CD8-positive, alpha-beta memory T cell (primary cell): Measurements from ENCODE around the gene NTRK3. TPM values are rescaled to one million over a fixed set of nuclear protein-coding genes. Genes with fewer than 3 reads are reported as not detected.

Source experiments
- CTCF ChIA-PET: fragments of 350-600 bp; sonication (Branson Sonifier 250); formaldehyde crosslinking; loops from one replicate; lab custom pipeline; 2021; ENCODE audit warnings: antibody characterized with exemption; lab: Charles Lee
- POLR2A ChIA-PET: fragments of 350-600 bp; sonication (Branson Sonifier 250); formaldehyde crosslinking; loops from one replicate; lab custom pipeline; 2021; ENCODE audit warnings: antibody characterized with exemption; lab: Charles Lee
- DNase-seq, 5 donors: peaks; one replicate each; pipeline versions ENCODE4 v3.0.0 to v3.0.0-alpha.2; 2020 to 2022; ENCODE audit warnings: mixed read lengths in 1 of 5
- H3K27ac ChIP-seq: one replicate; pipeline ENCODE4 v1.7.0; 2013; ENCODE audit warnings: low read depth, mild to moderate bottlenecking, low read length, moderate library complexity
- H3K27me3 ChIP-seq: 2 replicates; pipeline ENCODE4 v1.7.0; 2013; ENCODE audit warnings: low read length, mild to moderate bottlenecking; ENCODE audit not compliant: insufficient read depth, poor library complexity, severe bottlenecking
- H3K36me3 ChIP-seq: 2 replicates; pipeline ENCODE4 v1.7.0; 2013; ENCODE audit warnings: mild to moderate bottlenecking, low read length, moderate library complexity; ENCODE audit not compliant: insufficient read depth
- H3K4me1 ChIP-seq: 2 replicates; pipeline ENCODE4 v1.7.0; 2013; ENCODE audit warnings: mild to moderate bottlenecking, low read length, moderate library complexity; ENCODE audit not compliant: insufficient read depth
- H3K4me3 ChIP-seq: 2 replicates; pipeline ENCODE4 v1.7.0; 2013; ENCODE audit warnings: mild to moderate bottlenecking, low read length
- H3K9me3 ChIP-seq: 2 replicates; pipeline ENCODE4 v1.7.0; 2013; ENCODE audit warnings: mild to moderate bottlenecking, low read length
- H3K27ac Mint-ChIP-seq, 8 donors: one replicate each; pipeline ENCODE4 v1.8.0; 2020 to 2021; ENCODE audit warnings: mixed read lengths in 8 of 8, mild to moderate bottlenecking in 6 of 8, inconsistent platforms in 3 of 8, moderate library complexity in 3 of 8
- H3K27me3 Mint-ChIP-seq, 2 donors: one replicate each; pipeline ENCODE4 v1.8.0; 2020 to 2021; ENCODE audit warnings: mixed read lengths in 2 of 2, mild to moderate bottlenecking in 1 of 2, moderate library complexity in 1 of 2
- H3K36me3 Mint-ChIP-seq, 3 donors: one replicate each; pipeline ENCODE4 v1.8.0; 2020 to 2021; ENCODE audit warnings: mixed read lengths in 3 of 3, inconsistent platforms in 1 of 3, mild to moderate bottlenecking in 1 of 3
- H3K4me1 Mint-ChIP-seq, 3 donors: one replicate each; pipeline ENCODE4 v1.8.0; 2020 to 2021; ENCODE audit warnings: mixed read lengths in 3 of 3, inconsistent platforms in 1 of 3, mild to moderate bottlenecking in 1 of 3
- H3K4me3 Mint-ChIP-seq, 7 donors: one replicate each; pipeline ENCODE4 v1.8.0; 2020 to 2021; ENCODE audit warnings: mixed read lengths in 7 of 7, mild to moderate bottlenecking in 6 of 7, moderate library complexity in 4 of 7, inconsistent platforms in 2 of 7
- H3K9me3 Mint-ChIP-seq, 5 donors: one replicate each; pipeline ENCODE4 v1.8.0; 2020 to 2022; ENCODE audit warnings: mixed read lengths in 5 of 5, mild to moderate bottlenecking in 3 of 5, moderate library complexity in 2 of 5, inconsistent platforms in 1 of 5
- polyA plus RNA-seq: library from polyadenylated mRNA; unstranded; fragments of 300-500 nt; fragmentation: Illumina TruSeq; gene quantifications from one replicate; pipeline ENCODE4 v1.2.3, GENCODE V29; 2021
- total RNA-seq, 2 experiments: library from RNA; stranded (reverse); gene quantifications; one replicate each; pipeline ENCODE4 v1.2.3, GENCODE V29; 2021

The NTRK3 gene
- total and polyA plus RNA-seq, 3 experiments from 2014 or later: 0.26 to 0.29 TPM; not detected in 1

GRCh38 chr15:88219623-88220022, 36.9 kb downstream of the NTRK3 start:
- POLR2A ChIA-PET: no interaction called here

GRCh38 chr15:88218557-88219221, 37.9 kb downstream of the NTRK3 start:
- DNase-seq: no peak
- H3K4me3 Mint-ChIP-seq: no peak overlapping the region
- Histone ChIP-seq H3K9me3 (no peaks in the 10 kb centered on the region), H3K4me1 (no peaks in the 10 kb centered on the region), H3K36me3 (no peaks in the 10 kb centered on the region), H3K27me3 (no peaks in the 10 kb centered on the region), H3K4me3 (no peak overlapping the region), H3K27ac (no peak overlapping the region)
- H3K4me1 Mint-ChIP-seq: no peaks in the 10 kb centered on the region
- CTCF ChIA-PET: no interaction called here
- H3K9me3 Mint-ChIP-seq: no peaks in the 10 kb centered on the region
- peaks cover 0 to 3% of the 10 kb centered on the region in 2 donors for H3K27me3 Mint-ChIP-seq
- POLR2A ChIA-PET: no interaction called here
- H3K36me3 Mint-ChIP-seq: no peaks in the 10 kb centered on the region
- H3K27ac Mint-ChIP-seq: no peak overlapping the region

More at GRCh38 chr15:88219623-88220022, 36.9 kb downstream of the NTRK3 start:
- Histone ChIP-seq H3K27me3 (no peaks in the 10 kb centered on the region), H3K27ac (no peak overlapping the region), H3K4me1 (no peaks in the 10 kb centered on the region), H3K4me3 (no peak overlapping the region), H3K36me3 (no peaks in the 10 kb centered on the region), H3K9me3 (no peaks in the 10 kb centered on the region)
- Mint-ChIP-seq H3K36me3 (no peaks in the 10 kb centered on the region), H3K4me1 (no peaks in the 10 kb centered on the region), H3K9me3 (no peaks in the 10 kb centered on the region), H3K4me3 (no peak overlapping the region), H3K27ac (no peak overlapping the region), H3K27me3 (peaks cover 0 to 3% of the 10 kb centered on the region in 2 donors)
- CTCF ChIA-PET: interaction anchor here (1.0 to 1.2 kb wide), 2 partner anchors 25 to 26 kb away, joined by 3 read pairs; no protein-coding TSS in a partner anchor
- DNase-seq: no peak

DNA sequence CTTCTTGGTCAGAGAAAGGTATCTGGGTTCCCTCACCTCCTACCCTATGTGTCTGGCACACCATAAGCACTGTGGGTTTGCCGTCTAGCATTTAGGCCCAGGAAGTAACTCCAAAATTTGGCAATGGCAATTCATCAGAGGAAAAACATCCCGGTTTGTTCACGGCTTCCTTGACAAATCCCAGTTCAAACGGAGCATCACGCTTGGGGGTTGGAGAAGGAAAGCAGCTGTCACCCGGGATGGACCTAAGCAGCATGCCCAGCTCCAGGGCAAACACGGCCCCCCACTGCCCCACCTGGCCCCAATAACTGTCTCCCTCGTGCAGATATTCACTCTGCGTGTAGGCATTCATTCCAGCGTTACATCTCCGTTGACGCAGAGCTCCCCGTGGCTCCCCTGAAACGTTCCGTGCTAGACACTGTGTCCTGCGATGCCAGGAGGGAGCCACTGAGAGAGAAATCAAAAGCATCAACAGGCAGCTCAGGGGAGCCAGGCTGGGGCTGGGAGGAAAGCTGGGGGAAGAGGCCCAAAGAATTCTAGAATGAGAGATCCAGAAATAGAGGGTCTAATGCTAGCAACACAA, 41.4 kb downstream of the NTRK3 start:
- no peaks in the 10 kb centered on the region for H3K36me3 Mint-ChIP-seq
- no peaks in the 10 kb centered on the region for H3K4me1 Mint-ChIP-seq
- H3K27me3 Mint-ChIP-seq: no peaks in the 10 kb centered on the region
- Histone ChIP-seq H3K27me3 (no peaks in the 10 kb centered on the region), H3K4me3 (no peak overlapping the region), H3K4me1 (no peaks in the 10 kb centered on the region), H3K9me3 (no peaks in the 10 kb centered on the region), H3K36me3 (no peaks in the 10 kb centered on the region), H3K27ac (no peak overlapping the region)
- POLR2A ChIA-PET: no interaction called here
- H3K9me3 Mint-ChIP-seq: no peaks in the 10 kb centered on the region
- no peak for DNase-seq
- peak overlapping the region in 1 of 7 donors; percentile 18 for H3K4me3 Mint-ChIP-seq
- H3K27ac Mint-ChIP-seq: no peak overlapping the region
- CTCF ChIA-PET: no interaction called here

DNA sequence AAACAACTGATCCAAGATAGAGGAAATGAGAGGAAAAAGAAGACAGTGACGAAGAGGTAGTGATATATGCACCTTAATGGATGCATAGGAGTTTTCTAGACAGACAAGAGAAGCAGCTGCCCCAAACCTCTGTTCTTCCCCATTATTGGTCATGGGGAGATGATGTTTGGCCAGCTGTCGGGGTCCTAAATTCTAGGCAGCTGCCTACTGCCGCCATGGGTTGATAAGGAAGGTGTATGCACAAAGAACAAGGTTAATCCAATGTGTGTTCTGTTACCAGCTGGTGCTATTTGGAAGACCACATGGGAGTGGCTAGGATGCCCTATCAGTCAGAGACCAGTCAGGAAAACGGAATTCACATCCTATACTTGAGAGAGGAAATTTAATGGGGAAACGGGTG, 47.4 kb downstream of the NTRK3 start:
- peaks cover 0 to 14% of the 10 kb centered on the region in 2 donors for H3K27me3 Mint-ChIP-seq
- H3K4me3 ChIP-seq: no peak overlapping the region
- no peaks in the 10 kb centered on the region for H3K36me3 Mint-ChIP-seq
- no peak overlapping the region for H3K4me3 Mint-ChIP-seq
- no peaks in the 10 kb centered on the region for H3K36me3 ChIP-seq
- no peak overlapping the region for H3K27ac ChIP-seq
- H3K9me3 Mint-ChIP-seq: no peaks in the 10 kb centered on the region
- H3K27ac Mint-ChIP-seq: no peak overlapping the region
- CTCF ChIA-PET: no interaction called here
- H3K9me3 ChIP-seq: no peaks in the 10 kb centered on the region
- no peaks in the 10 kb centered on the region for H3K4me1 Mint-ChIP-seq
- H3K27me3 ChIP-seq: no peaks in the 10 kb centered on the region
- no peak for DNase-seq
- POLR2A ChIA-PET: no interaction called here
- no peaks in the 10 kb centered on the region for H3K4me1 ChIP-seq

DNA sequence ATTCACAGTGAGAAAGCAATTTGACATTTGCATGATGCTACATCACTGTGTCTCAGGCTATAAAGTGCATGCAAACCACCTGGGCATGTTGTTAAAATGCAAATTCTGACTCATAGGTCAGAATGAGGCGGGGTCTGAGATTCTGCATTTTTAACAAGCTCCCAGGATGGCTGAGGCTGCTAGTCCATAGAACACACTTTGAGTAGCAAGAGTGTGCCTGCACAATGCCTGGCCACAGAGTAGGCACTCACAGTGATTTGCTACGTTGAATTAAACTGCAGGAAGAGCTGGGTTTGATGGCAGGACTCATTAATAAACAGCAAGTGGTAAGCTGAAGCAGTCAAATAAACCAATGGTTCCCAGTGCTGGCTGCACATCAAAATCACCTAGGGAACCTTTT, 48.1 kb downstream of the NTRK3 start:
- ChIA-PET CTCF (no interaction called here), POLR2A (no interaction called here)
- Mint-ChIP-seq H3K4me3 (no peak overlapping the region), H3K27ac (no peak overlapping the region), H3K4me1 (no peaks in the 10 kb centered on the region), H3K36me3 (no peaks in the 10 kb centered on the region), H3K9me3 (no peaks in the 10 kb centered on the region), H3K27me3 (peaks cover 0 to 18% of the 10 kb centered on the region in 2 donors)
- Histone ChIP-seq H3K4me1 (no peaks in the 10 kb centered on the region), H3K27ac (no peak overlapping the region), H3K4me3 (no peak overlapping the region), H3K27me3 (no peaks in the 10 kb centered on the region), H3K36me3 (no peaks in the 10 kb centered on the region), H3K9me3 (no peaks in the 10 kb centered on the region)
- DNase-seq: no peak

DNA sequence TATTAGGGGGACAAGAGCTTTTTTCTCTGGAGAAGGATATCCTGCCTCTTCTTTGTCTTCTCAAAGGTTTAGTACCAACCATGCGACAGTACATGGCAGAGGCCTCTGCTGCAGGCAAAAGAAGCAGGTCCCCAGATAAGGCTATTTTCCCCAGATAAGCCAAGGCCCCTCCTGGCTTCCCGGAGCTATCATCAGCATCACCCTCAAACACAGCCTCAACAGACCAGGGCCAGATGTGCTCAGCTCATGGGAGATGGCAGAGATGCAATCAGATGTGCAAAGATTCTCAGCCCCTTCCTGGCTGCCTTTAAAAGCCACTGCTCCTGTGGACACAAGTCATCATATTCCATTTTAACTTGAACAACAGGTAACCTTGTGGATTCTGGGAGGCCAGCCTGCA, 49.0 kb downstream of the NTRK3 start:
- no peak overlapping the region for H3K27ac ChIP-seq
- H3K9me3 ChIP-seq: no peaks in the 10 kb centered on the region
- H3K36me3 Mint-ChIP-seq: no peaks in the 10 kb centered on the region
- no peak overlapping the region for H3K4me3 ChIP-seq
- ChIA-PET CTCF (no interaction called here), POLR2A (no interaction called here)
- H3K27me3 ChIP-seq: no peaks in the 10 kb centered on the region
- H3K9me3 Mint-ChIP-seq: no peaks in the 10 kb centered on the region
- no peak for DNase-seq
- peaks cover 0 to 22% of the 10 kb centered on the region in 2 donors for H3K27me3 Mint-ChIP-seq
- H3K4me1 Mint-ChIP-seq: no peaks in the 10 kb centered on the region
- no peak overlapping the region for H3K4me3 Mint-ChIP-seq
- no peak overlapping the region for H3K27ac Mint-ChIP-seq
- no peaks in the 10 kb centered on the region for H3K4me1 ChIP-seq
- H3K36me3 ChIP-seq: no peaks in the 10 kb centered on the region

DNA sequence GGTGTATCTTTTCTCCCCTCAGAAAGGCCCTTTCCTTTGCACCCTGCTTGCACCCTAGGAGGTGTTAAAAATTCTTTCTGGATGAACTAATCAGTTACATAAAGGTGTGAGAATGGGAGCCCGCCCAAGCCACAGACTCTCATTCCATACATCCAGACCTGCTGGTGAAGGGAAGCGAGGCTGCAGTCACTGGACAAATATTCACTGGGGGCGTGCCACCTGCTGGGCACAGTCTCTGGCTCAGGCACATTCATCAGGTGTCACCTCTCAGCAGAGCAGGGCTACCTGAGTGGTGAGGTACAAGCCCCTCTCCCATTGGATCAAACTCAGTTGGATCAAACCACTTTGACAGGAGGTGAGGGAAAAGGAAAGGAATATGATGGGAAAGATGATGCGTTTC, 52.0 kb downstream of the NTRK3 start:
- Histone ChIP-seq H3K4me1 (no peaks in the 10 kb centered on the region), H3K9me3 (no peaks in the 10 kb centered on the region), H3K36me3 (no peaks in the 10 kb centered on the region), H3K4me3 (no peak overlapping the region), H3K27me3 (no peaks in the 10 kb centered on the region), H3K27ac (no peak overlapping the region)
- no peak for DNase-seq
- ChIA-PET CTCF (no interaction called here), POLR2A (no interaction called here)
- no peaks in the 10 kb centered on the region for H3K9me3 Mint-ChIP-seq
- peaks cover 2 to 18% of the 10 kb centered on the region in 2 donors for H3K27me3 Mint-ChIP-seq
- no peak overlapping the region for H3K4me3 Mint-ChIP-seq
- H3K27ac Mint-ChIP-seq: no peak overlapping the region
- no peaks in the 10 kb centered on the region for H3K4me1 Mint-ChIP-seq
- H3K36me3 Mint-ChIP-seq: no peaks in the 10 kb centered on the region

DNA sequence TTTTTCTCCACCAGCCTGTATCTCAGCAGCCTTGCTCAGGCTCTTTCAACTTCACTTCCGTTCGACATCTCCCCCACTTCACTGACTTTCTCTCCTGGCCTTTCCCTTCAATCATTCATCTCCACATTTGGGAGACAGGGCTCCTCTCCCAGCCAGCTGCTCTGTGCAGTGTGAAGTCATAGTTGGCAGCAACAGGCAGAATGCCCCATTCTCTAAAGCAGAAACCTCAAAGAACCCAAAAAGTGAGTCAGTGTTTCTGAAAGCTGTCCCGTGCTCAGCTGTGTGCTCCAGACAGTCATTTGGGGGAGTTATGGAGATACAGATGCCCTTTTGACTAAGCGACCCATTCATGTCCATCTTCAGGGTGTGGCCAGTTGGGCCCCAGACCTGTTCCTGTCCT, 54.3 kb downstream of the NTRK3 start:
- no peak overlapping the region for H3K4me3 Mint-ChIP-seq
- H3K4me1 ChIP-seq: no peaks in the 10 kb centered on the region
- ChIA-PET POLR2A (no interaction called here), CTCF (no interaction called here)
- no peaks in the 10 kb centered on the region for H3K4me1 Mint-ChIP-seq
- H3K36me3 ChIP-seq: no peaks in the 10 kb centered on the region
- H3K27me3 ChIP-seq: no peaks in the 10 kb centered on the region
- H3K27ac Mint-ChIP-seq: no peak overlapping the region
- H3K36me3 Mint-ChIP-seq: no peaks in the 10 kb centered on the region
- H3K9me3 ChIP-seq: no peaks in the 10 kb centered on the region
- H3K27me3 Mint-ChIP-seq: peaks cover 2 to 15% of the 10 kb centered on the region in 2 donors
- H3K4me3 ChIP-seq: no peak overlapping the region
- no peak overlapping the region for H3K27ac ChIP-seq
- no peaks in the 10 kb centered on the region for H3K9me3 Mint-ChIP-seq
- no peak for DNase-seq
